KMS-11 (cell line): Measurements from ENCODE around the gene PLEKHM3.

Experiments
- H2AFZ ChIP-seq: fragments of 200-600 bp; sonication (generic); 2 replicates; pipeline ENCODE4 v1.6.1; 2016; ENCODE audit warnings: antibody characterized with exemption, mixed run types, low read depth
- H3K27ac ChIP-seq: fragments of 200-600 bp; sonication (generic); 2 replicates; pipeline ENCODE4 v1.6.1; 2016; ENCODE audit warnings: mild to moderate bottlenecking, mixed run types
- H3K27me3 ChIP-seq: fragments of 200-600 bp; sonication (generic); 2 replicates; pipeline ENCODE4 v1.6.1; 2017; ENCODE audit warnings: mild to moderate bottlenecking, low read depth, mixed run types, moderate library complexity; ENCODE audit not compliant: insufficient read depth
- H3K36me3 ChIP-seq: fragments of 200-600 bp; sonication (generic); 2 replicates; pipeline ENCODE4 v1.6.1; 2017; ENCODE audit warnings: mild to moderate bottlenecking, mixed run types; ENCODE audit not compliant: insufficient read depth
- H3K4me1 ChIP-seq: fragments of 200-600 bp; sonication (generic); 2 replicates; pipeline ENCODE4 v1.6.1; 2016; ENCODE audit warnings: mild to moderate bottlenecking, low read depth, mixed run types; ENCODE audit not compliant: poor library complexity, severe bottlenecking
- H3K4me2 ChIP-seq: fragments of 200-600 bp; sonication (generic); 2 replicates; pipeline ENCODE4 v1.7.0; 2016; ENCODE audit warnings: mild to moderate bottlenecking, mixed run types
- H3K4me3 ChIP-seq: fragments of 200-600 bp; sonication (generic); IDR thresholded peaks from 2 replicates; pipeline ENCODE4 v1.6.1; 2017; ENCODE audit warnings: low read depth, low read length, mixed read lengths; ENCODE audit not compliant: insufficient read depth
- H3K79me2 ChIP-seq: fragments of 200-600 bp; sonication (generic); 2 replicates; pipeline ENCODE4 v1.6.1; 2016; ENCODE audit warnings: low read depth, mixed run types; ENCODE audit not compliant: insufficient read depth
- H3K9ac ChIP-seq: fragments of 200-600 bp; sonication (generic); 2 replicates; pipeline ENCODE4 v1.6.1; 2016; ENCODE audit warnings: mild to moderate bottlenecking, mixed run types
- H4K20me1 ChIP-seq: fragments of 200-600 bp; sonication (generic); 2 replicates; pipeline ENCODE4 v1.6.1; 2016; ENCODE audit warnings: mild to moderate bottlenecking, mixed run types; ENCODE audit not compliant: insufficient read depth
- TF ChIP-seq, protein P1 (sequence below): fragments of 200-600 bp; sonication (generic); conservative IDR thresholded peaks from 2 replicates; pipeline ENCODE4 v1.6.1; 2017; ENCODE audit warnings: low read depth, mild to moderate bottlenecking, antibody characterized with exemption, low read length, moderate library complexity, mixed read lengths

PLEKHM3 gene

DNA sequence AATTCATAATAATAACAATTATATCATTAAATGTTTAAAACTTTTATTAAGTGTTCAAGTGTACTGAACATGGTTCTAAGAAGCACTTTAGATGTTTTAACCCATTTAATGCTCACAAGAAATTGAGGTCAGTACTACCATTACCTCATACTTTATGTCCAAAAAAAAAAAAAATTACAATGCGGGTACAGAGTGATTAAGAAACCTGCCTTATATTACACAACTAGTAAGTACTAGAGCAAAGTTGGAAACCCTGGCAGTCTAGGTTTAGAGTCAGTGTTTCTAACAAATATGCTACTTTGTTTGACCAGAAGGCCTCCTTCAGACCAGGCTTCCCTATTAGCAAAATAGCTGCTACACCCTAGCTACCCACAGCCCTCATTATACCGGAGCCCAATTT lies 28.5 kb downstream of the PLEKHM3 start:
- no peaks in the 10 kb centered on the region for H3K36me3 ChIP-seq
- TF ChIP-seq, protein P1, sequence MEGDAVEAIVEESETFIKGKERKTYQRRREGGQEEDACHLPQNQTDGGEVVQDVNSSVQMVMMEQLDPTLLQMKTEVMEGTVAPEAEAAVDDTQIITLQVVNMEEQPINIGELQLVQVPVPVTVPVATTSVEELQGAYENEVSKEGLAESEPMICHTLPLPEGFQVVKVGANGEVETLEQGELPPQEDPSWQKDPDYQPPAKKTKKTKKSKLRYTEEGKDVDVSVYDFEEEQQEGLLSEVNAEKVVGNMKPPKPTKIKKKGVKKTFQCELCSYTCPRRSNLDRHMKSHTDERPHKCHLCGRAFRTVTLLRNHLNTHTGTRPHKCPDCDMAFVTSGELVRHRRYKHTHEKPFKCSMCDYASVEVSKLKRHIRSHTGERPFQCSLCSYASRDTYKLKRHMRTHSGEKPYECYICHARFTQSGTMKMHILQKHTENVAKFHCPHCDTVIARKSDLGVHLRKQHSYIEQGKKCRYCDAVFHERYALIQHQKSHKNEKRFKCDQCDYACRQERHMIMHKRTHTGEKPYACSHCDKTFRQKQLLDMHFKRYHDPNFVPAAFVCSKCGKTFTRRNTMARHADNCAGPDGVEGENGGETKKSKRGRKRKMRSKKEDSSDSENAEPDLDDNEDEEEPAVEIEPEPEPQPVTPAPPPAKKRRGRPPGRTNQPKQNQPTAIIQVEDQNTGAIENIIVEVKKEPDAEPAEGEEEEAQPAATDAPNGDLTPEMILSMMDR = no peak

DNA sequence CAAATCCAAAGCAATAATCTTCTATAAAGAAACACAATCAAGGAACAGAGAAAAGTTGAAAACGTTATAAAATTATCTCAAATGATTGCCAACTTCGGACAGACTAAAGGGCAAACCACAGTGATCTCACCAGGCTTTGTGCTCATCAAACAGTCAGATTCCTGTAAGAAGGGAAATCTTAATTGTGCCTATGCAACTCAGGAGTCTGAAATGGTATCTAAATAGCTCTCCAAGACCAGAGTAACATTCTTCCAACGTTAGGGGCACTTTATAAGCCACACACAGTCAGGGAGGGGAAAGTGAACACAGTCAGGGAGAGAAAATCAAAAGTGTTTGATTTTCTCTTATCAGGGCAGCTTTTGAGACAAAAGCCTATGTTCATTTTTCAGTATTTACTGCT lies 29.4 kb downstream of the PLEKHM3 start:
- Histone ChIP-seq H3K9ac (no peak overlapping the region), H3K36me3 (no peaks in the 10 kb centered on the region), H3K4me1 (no peaks in the 10 kb centered on the region), H3K4me2 (no peak overlapping the region), H3K27me3 (no peaks in the 10 kb centered on the region), H2AFZ (no peak overlapping the region), H3K4me3 (no peak overlapping the region), H4K20me1 (no peaks in the 10 kb centered on the region), H3K79me2 (no peaks in the 10 kb centered on the region), H3K27ac (no peak overlapping the region)
- TF ChIP-seq, protein P1 = no peak

More for the DNA sequence above, 28.5 kb downstream of the PLEKHM3 start:
- H4K20me1 ChIP-seq = no peaks in the 10 kb centered on the region
- no peaks in the 10 kb centered on the region for H3K79me2 ChIP-seq
- H3K4me1 ChIP-seq = no peaks in the 10 kb centered on the region
- H2AFZ ChIP-seq = no peak overlapping the region
- H3K4me2 ChIP-seq = no peak overlapping the region
- no peak overlapping the region for H3K4me3 ChIP-seq
- H3K27ac ChIP-seq = no peak overlapping the region
- no peak overlapping the region for H3K9ac ChIP-seq
- H3K27me3 ChIP-seq = no peaks in the 10 kb centered on the region

DNA sequence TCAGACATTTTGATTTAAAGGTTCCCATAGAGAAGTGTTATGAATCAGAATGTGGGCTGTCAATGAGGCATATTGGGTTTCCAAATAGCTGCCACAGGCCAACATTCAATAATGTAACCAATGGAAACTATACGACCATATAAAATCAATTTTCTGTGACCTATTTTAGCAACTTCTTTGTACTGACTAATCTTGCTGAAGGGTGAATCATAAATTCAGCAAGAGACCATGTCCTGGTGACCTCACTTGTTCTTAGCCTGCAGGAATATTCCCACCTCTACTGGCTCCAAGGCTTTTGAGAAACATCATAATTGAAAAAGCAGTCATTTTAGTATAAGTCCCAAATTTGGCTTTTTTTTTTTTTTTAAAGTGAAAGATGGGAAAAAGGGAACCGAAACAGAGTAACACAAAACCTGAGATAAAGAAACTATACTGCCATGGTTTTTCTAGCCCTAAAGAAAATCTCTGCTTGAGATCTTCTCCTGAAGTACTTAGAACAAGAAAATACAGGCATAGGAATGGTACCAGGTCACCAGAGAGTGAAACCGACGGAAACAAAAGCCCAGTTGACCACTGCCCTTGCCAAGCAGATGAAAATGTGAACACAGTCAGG lies 32.1 kb downstream of the PLEKHM3 start:
- no peaks in the 10 kb centered on the region for H3K27me3 ChIP-seq
- no peak overlapping the region for H3K4me2 ChIP-seq
- H3K4me1 ChIP-seq = no peaks in the 10 kb centered on the region
- no peak overlapping the region for H3K27ac ChIP-seq
- no peaks in the 10 kb centered on the region for H3K79me2 ChIP-seq
- no peak overlapping the region for H3K4me3 ChIP-seq
- TF ChIP-seq, protein P1 = no peak
- no peaks in the 10 kb centered on the region for H3K36me3 ChIP-seq
- no peak overlapping the region for H3K9ac ChIP-seq
- no peaks in the 10 kb centered on the region for H4K20me1 ChIP-seq
- H2AFZ ChIP-seq = no peak overlapping the region

DNA sequence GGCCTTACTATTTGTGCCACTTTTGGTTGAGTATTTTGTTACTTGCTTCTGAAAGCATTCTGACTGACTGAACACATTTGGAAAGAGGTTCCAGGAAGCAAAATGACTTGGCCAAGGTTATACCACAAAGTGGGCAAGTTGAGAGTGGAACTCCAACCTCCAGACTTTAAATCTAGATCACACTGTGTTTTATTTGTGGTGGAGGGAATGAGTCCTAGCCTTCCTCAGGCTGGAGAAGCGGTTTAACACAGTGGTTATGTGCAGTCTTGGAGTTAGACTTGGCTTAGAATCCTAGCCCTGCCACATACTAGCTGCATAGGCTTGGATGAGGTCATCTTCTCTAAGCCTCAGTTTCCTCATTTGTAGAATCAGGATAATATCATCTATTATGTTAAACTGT lies 33.4 kb downstream of the PLEKHM3 start:
- H3K27ac ChIP-seq = no peak overlapping the region
- TF ChIP-seq, protein P1 = no peak
- H3K9ac ChIP-seq = no peak overlapping the region
- H4K20me1 ChIP-seq = no peaks in the 10 kb centered on the region
- H3K4me2 ChIP-seq = no peak overlapping the region
- no peaks in the 10 kb centered on the region for H3K36me3 ChIP-seq
- no peak overlapping the region for H3K4me3 ChIP-seq
- H3K27me3 ChIP-seq = no peaks in the 10 kb centered on the region
- no peak overlapping the region for H2AFZ ChIP-seq
- peaks cover 6% of the 10 kb centered on the region for H3K4me1 ChIP-seq
- H3K79me2 ChIP-seq = no peaks in the 10 kb centered on the region
